HG02981 (cell line): ENCODE results near the gene FCN2.

ENCODE experiments used
- ATAC-seq: cut with Tn5 transposase; IDR thresholded peaks from one replicate; pipeline ENCODE4 v1.9.1; 2021; ENCODE audit warnings: mild to moderate bottlenecking, moderate library complexity; ENCODE audit not compliant: unreplicated experiment

FCN2 gene

DNA sequence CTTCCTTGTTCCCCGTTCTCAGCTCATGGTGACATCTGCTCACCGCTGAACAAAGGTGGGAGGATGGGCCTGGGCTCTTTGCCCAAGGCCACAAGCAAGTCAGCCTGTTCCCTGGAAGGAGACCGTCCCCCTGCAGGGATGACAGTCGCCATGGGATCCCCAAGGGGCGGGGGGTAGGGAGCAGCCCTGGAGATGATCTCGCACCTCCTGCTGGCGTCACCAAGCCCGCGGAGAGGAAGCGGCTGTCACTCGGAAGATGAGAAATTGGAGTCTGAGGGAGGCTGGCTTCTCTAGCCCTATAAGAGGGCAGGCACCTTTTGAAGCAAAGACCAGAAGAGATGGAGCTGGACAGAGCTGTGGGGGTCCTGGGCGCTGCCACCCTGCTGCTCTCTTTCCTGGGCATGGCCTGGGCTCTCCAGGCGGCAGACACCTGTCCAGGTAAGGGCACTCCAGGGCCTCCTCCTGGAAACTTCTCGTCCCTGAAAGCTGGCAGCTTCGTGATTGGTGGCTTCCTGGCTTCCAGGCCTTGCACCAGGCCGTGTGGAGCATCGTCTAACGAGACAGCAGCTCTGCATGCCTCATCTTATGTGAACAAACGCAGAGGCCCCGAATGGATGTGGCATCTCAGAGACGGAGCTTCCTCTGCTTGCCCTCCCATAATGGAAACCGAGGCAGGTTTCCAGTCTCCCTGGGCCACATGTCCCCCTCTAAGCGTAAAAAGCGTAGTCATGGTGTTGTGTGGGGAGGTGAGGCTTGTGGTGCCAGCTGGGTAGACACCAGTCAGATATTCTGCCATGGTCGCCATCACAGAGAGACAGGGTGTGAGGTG, at the start of gene FCN2:
FCN2 (plus strand) TSS at position 327 of the 829 bp plus-strand sequence; CDS start at position 339, 12 bp downstream.
- ATAC-seq, result no peak

DNA sequence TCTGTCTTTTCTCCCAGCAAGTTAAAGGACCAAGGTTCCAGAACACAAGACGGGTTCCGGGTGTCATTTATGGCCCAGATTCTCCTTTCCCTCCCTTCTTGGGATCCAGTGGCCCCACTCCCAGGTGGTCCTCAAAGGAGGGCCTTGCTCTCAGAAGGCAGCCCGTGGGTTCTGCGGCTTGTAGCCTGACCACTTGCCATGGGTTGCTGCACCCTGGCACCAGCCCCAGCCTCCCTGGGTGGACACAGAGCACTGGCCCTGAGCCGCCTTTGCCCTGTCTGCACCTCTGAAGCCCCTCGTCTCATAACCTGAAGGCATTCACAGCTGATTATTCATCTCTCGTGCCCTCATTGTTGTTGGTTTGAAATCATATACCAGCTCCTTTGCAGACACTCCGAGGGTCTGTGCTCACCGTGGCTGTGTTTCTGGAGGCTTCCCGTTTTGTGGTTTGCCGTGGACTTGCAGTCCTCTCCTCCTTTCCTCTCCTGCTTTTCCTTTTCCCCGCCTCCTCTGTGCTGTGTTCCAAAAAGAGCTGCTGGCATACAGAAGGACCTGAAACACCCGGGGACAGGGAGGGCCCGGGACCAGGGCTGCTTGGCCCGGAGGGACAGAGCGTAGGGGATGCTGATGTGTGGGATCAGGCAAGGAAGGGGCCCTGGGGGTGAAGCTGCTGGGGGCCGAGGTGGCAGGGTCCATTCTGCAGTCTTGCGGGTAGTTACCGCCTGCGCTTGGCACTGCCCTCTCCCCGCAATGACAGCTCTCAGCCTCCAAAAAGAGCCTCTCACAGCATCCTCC, 49.5 kb upstream of the FCN2 start:
- no peak for ATAC-seq

DNA sequence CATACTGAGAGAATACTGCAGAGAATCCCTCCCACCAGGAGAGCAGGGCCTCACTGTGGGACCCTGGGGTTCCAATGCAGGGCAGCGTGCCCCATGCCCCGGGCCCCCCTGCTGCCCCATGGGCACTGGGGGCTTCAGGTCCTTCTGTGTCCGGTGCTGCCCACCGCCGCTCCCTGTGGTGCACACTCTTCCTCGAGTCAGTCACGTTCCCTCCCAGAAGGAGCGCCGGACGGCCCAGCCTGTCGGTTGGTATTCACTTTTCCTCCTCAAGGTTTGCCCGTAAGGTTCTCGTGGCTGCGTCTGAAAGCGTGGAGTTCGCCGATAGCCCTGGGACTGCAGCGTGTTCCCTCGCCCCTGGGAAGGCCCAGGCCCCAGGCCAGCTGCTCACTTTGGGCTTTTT, 48.1 kb upstream of the FCN2 start:
- no peak for ATAC-seq

DNA sequence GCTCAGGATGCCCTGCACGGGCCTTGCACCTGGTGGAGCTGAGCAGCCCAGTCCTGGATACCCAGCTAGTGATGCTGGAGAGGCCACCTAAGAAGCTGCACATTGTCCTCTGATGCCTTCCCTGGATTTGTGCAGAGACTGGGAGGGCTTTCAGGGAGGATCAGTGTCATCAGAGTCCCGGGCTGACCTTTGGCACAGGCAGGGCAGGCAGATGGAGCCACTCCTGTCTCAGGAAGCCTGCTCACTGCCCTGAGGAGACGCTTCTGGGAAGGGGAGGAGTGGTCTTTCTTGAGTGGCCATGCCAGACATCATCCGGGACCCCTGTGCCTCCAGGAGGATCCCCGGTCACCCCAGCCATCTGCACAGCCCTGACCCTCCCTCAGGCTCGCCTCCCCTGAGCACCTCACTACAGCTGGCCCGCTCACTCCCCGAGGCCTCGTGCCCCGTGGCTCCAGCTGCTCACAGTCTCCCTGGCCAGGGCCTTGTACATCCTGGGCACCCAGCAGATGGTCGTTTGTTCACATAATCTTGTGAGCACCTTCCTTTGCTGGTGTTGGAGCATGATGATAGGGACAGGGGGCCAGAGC, 47.2 kb upstream of the FCN2 start:
- ATAC-seq, result no peak

DNA sequence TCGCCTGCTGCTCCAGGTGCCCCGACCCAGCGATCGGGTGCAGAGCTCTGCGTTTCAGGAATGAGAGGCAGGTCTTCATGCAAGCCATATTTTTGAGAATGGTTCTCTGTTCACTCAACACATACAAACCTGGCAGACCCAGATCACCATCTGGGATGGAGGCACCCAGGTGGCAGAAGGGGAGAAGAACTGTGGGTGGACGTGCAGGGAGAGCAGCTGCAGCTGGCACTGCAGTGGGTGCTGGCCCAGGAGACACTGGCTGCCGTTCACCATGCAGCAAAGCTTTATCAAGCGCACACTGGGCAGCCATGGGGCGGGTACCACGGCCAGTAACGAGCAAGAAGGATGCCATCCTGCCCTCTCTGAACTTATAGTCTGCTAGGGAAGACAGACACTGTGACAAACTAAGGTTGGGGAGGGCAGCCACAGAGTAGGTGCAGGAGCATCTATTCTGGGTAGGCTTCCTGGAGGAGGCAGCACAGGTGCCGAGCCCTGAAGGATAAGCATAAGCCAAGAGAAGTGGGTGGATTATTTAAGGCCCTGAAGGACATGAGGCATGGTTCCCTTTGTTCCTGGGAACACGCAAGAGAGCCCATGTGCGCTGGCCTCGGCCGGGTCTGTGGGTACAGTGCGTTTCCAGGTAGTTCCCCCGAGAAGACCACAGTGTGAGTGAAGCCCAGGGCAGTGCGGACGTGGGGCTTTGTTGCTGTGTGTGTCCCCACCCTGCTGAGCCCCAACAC, 46.2 kb upstream of the FCN2 start:
- ATAC-seq, result no peak

DNA sequence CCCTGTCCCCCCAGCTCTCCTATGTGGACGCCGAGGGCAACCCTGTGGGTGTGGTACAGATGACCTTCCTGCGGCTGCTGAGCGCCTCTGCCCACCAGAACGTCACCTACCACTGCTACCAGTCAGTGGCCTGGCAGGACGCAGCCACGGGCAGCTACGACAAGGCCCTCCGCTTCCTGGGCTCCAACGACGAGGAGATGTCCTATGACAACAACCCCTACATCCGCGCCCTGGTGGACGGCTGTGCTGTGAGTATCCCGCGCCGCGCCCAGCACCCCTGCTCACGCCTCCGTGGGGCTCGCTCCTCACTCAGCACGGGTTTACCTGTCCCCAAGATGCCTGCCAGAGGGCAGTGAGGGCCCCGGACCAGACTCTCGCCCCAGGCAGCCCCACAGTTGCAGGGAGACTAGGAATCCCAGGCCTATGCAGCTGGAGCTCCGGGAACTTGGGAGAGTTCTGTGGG, 45.6 kb upstream of the FCN2 start:
- no peak for ATAC-seq

DNA sequence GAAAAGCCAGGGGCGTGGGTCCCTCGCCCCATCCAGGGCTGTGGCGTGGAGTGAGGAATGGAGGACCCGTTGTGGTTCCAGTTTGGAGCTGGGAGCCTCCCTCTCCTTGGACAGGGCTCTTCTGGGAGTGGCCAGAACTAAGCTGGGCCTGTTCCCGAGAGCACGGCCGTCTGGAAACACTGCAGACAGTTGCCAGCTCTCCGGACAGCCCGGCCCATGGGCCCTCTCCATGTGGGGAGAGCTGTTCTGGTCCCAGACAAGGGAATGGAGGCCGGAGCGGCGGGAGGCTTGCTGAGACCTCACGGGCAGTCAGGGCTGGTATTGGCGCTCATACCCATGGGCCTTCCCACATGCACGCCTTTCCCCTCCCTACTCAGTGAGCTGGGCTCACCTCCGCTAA, 45.2 kb upstream of the FCN2 start:
- no peak for ATAC-seq

DNA sequence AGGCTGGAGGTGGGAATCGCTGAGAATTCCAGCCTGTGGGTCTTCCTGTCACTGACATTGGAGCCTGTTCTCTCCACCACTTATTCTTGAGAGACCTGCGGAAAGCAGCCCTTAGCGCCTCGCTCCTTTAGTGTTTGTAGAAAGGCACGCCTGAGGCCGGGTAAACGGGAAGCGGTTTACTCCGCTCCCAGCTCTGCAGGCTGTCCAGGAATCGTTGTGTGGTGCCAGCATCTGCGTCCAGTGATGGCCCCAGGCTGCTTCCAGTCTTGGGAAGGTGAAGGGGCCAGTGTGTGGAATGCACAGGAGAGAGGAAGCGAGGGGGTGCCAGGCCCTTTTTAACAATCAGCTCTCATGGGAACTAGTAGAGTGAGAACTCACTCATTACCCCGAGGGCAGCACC, 44.6 kb upstream of the FCN2 start:
- no peak for ATAC-seq

DNA sequence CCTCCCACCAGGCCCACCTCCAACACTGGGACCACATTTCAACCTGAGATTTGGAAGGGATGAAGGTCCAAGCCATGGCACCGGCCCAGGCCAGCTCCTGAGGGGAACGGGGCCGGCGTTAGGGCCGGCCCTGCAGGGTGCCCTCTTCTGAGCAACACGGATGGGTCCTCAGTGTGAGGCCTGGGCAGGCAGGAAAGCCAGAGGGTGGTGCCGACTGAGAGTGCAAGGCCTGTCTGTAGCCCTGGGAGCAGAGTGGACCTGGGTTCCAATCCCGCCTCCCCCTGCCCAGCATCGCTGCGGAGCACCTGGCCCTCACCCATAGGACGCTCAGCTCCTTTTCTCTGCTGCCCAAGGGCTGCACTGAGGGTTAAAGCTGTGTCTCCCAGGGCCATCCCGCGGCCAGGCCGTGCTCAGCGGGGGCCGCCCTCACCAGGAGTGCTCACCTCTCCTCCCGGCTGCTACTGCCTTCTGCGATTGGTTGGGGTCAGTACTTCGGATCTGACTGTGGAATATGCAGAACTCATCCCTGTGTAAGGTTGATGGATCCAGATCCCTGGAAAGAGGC, 44.1 kb upstream of the FCN2 start:
- no peak for ATAC-seq

DNA sequence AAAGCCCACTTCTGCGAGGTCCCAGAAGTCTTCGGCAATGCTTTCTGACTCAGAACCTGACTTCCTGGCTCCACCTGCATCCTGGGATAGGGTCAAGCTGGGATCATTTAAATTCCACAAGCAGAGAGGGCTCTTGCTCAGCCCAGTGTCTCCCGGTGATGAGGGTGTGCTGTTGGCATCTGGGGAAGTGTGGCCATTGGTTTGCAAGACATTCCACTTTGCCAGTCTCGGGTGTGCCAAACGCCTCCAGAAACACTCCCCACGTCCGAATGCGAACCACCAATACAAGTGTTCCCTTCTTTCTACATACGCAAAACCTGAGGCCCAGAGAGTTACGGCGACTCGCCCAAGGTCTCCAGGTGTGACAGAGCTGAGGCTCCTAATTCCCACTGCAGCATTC, 43.1 kb upstream of the FCN2 start:
- ATAC-seq, result no peak

DNA sequence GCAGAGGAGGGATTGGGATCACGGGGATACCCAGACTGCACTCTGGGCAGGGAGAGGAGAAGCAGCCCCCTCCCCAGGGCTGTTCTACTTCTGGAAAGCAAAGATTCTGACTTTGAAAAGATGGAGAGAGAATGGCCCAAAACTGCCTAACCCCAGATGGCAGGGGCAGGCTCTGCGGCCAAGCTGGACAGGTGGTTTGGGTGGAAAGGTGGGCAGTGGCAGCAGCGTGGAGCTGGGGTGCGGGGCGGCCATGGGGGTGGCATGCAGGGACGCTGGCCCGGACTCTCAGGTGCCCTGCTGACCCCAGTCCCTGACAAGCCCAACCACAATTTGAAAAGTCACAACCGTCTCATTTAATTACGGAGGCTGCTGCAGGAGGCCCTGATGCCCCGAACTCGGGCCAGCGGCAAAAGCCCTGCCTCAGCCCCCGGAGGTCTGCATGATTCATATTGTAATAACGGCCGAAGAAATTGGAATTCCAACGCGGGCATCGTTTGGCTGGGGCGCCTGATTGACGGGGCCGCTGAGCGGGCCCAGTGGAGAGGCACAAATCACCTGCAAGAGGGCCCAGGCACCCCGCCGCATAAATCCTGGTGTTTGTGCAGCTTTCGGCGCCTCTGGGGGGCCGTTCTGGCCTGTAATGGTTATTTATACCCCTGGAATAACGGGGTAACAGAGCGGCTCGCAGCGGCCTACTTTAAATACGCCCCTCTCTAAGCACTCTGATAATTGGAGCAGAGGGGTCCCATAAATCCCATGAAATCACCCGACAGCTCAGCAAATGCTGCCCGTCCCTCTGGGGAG, 41.8 kb upstream of the FCN2 start:
- no peak for ATAC-seq

DNA sequence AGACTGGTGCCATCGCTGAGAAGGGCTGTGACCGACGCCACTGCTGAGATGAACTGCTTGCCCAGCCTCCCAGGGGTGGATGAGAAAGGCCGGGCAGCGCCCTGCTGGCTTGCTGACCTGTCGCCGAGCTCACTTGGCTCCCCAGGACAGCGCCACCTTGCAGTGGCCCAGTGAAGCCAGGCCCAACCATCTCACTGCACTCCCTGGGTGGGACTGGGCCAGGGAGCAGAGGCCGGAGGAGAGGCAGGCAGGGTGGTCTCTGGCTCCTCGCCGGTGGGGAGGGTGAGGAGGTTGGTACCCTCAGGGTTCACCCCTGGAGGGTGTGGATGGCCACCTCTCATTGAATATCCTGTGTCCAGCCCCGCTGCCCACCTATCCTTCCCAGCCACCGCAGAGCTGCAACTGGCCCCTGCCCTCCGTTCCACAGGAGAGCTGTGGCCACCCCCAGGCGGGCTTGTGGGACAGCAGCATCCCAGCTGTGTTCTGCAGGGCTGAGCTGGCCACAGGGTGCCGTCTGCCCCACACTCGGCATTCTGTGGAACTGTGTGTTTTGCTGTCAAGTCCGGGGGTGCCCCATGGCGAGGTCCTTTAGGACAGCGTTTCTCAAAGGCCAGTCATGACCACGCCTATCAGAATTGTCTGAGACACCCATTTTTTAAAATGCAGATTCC, 41.0 kb upstream of the FCN2 start:
- no peak for ATAC-seq

DNA sequence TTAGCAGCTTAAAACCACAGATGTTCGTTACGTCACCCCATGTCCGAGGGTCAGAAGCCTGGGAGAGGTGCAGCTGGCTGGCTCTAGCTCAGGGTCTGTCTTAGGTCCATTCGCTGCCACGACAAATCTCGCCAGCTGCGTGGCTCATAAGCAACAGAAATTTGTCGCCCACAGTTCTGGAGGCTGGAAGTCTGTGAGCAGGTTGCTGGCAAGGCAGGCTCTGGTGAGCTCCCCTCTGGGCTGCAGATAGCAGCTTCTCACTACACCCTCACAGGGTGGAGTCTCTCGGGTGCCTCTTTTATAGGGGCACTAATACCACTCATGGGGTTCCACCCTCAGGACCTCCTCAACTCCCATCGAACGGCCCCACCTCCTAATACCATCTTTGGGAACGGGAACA, 40.1 kb upstream of the FCN2 start:
- no peak for ATAC-seq

DNA sequence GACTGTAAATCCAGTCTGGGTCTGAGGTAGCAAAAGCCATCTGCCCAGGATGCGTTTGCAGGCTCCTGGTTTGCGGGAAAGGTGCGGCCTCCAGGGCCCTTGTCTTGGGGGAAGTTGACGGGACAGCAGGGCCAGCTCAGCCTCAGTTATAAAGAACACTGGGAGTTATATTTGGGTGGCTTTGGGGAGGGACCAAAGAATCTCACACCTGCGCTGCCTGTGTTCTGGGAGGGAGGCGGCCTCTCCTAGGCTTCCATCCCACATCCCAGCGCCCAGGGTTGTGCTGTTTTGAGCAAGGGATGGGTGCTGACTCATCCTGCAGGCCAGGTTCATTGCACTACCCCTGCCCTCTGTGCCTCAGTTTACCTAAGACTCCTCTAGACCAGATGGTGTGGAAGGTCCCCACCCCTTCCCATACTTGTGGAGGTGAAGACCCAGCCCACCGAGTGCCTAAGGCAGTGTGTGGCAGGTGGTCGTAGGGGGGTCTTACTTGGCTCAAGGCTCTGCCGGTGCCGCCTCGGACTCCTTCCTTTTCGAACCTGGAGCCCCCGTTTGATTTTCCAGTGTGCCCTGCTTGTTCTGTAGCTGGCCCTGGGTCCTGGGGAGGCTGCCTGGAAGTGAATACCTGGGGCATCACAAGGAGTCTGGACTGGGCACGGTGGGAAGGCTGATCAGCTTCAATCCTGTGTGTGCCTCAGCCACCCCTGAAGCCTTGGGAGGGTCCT, 39.3 kb upstream of the FCN2 start:
- no peak for ATAC-seq

DNA sequence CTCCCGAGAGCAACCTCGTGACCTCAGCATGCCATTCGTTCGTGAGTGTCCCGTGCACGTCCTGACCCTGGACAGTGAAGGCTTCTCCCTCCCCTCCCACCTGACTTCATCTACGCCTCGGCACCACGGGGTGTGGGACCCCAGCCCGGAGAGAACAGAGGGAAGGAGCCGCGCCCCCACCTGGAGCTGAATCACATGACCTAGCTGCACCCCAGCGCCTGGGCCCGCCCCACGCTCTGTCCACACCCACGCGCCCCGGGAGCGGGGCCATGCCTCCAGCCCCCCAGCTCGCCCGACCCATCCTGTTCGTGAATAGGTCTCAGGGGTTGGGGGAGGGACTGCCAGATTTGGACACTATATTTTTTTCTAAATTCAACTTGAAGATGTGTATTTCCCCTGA, 38.3 kb upstream of the FCN2 start:
- no peak for ATAC-seq

DNA sequence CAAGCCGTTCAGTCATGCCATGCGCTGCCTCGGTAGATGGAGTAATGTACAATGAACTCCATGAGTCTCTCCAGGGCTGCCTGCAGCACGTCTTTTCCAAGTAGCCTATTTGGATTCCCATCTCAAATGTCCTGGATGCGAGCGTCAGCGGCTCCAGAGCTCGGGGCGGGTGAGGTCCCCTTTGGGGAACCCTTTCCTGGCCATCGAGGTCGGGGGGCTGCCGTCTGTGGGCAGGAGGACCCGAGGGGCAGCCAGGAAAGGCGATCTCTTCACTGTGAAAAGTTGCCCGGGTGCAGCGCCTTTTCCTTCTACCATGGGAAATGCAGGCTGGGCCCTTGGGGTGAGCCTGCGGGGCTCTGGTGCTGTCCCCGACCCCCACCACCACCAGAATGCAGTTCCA, 36.9 kb upstream of the FCN2 start:
- no peak for ATAC-seq

DNA sequence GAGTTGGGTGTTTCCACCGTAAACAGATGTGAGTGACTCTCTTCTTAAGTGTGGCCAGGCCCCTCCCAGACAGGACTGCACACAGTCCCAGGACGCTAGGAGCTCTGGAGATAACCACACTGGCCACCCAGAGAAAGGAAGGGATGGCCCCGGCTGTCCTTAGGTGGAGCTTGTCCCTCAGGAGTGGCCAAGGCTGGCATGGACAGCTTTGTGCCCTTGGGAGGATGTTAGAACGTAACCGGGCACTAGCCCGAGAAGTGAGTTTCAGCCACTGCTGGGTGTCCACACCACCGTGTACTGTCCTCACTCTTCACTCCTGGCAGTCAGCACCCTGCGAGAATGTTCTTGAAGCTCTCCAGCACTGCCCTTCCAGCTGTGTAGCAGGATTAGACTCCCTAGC, 35.8 kb upstream of the FCN2 start:
- ATAC-seq, result no peak

DNA sequence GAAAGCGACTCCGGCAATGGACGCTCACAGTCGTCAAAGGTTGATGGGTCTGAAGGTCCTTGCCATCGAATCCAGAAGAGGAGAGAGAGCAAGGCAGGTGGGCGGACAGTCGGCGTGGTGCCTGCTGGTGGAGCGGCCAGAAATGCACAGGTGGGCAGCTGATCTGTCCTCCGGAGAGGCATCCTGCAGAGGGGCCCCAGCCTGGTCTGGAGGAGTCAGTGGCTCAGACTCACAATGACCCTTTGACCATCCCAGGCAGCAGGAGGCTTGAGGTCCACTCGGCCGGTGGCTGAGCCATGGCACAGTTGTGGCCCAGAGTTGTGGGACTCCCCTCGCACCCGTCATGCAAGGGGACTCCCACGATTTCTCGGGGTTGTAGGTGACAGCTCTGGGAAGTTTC, 34.4 kb upstream of the FCN2 start:
- no peak for ATAC-seq

DNA sequence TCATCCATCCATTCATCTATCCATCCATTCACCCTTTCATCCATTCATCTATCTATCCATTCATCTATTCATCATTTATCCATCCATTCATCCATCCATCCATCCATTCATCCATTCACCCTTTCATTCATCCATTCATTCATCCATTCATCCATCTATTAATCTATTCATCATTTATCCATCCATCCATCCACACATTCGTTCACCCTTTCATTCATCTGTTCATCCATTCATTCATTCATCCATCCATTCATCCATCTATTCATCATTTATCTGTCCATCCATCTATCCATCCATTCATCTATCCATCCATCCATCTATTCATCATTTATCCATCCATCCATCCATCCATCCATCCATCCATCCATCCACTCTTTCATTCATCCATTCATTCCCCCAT, 33.9 kb upstream of the FCN2 start:
- no peak for ATAC-seq
